Body of pancreas (tissue), 4 donors: ENCODE results near the gene LPAR2.
A peak's percentile ranks its signal among the peaks of the same experiment; 100 is the strongest.

ENCODE experiments used
- POLR2A ChIP-seq, 3 donors: fragments of 450-650 bp; IDR thresholded peaks; one replicate each; pipeline ENCODE4 v1.6.1; 2016; ENCODE audit warnings: antibody characterized with exemption in 3 of 3, mild to moderate bottlenecking in 2 of 3
- TF ChIP-seq, protein P1 (sequence below), 7 experiments: fragments of 450-650 bp in 4 of 7; fragments of 200-600 bp in 3 of 7; sonication (generic) in 3 of 7; IDR thresholded peaks; one replicate each; pipeline ENCODE4 v1.5.1; 2016 to 2019; ENCODE audit warnings: antibody characterized with exemption in 7 of 7

DNA sequence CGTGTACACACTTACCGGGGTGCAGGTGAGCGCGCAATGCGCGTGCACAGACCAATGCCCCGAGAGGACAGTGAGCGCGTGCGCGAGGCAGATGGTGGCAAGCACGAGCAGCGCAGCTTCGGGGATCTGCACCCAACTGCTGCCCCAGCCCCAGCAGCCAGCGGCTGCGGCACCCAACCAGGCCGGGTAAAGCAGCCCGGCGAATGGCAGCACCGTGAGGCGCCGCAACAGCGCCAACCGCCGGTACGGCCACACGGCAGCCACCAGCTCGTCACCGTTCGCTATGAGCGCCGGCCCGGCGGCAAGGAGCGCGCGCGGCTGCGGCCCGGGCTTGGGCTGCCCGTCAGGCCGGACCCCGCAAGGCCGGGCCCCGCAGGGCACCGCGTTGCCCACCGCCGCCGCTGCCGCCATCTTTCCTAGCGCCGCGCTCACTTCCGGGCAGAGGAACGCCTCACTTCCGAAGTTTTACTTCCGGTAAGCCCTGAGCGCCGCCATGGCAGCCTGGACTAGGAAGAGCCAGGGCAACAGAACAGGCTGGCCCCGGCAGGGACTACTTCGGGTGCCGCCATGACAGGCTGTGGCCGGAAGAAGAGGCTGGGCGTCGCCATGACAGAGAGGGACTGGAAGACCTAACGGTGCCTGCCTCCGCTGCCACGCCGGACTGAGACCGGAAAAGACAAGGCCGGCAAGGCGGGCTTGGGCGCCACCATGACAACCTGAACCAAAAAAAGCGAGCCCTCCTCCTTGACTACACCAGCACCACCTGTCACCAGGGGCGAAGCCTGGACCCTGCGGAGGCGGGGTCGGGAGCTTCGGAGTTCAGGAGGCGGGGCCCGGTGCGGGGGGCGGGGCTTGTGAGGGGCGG lies 35.5 kb upstream of the LPAR2 start, which contains the start of gene ATP13A1:
- TF ChIP-seq, protein P1, sequence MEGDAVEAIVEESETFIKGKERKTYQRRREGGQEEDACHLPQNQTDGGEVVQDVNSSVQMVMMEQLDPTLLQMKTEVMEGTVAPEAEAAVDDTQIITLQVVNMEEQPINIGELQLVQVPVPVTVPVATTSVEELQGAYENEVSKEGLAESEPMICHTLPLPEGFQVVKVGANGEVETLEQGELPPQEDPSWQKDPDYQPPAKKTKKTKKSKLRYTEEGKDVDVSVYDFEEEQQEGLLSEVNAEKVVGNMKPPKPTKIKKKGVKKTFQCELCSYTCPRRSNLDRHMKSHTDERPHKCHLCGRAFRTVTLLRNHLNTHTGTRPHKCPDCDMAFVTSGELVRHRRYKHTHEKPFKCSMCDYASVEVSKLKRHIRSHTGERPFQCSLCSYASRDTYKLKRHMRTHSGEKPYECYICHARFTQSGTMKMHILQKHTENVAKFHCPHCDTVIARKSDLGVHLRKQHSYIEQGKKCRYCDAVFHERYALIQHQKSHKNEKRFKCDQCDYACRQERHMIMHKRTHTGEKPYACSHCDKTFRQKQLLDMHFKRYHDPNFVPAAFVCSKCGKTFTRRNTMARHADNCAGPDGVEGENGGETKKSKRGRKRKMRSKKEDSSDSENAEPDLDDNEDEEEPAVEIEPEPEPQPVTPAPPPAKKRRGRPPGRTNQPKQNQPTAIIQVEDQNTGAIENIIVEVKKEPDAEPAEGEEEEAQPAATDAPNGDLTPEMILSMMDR (IDR thresholded peaks at IDR 0.05): peak in 3 of 7 experiments; percentile 7 to 41 (median 22)
- TF ChIP-seq POLR2A (IDR thresholded peaks at IDR 0.05): peak; percentile 50 to 84 (median 81)
